Testis (tissue), 3 donors: ENCODE data around the gene SLC25A45. TPM values are rescaled to one million over a fixed set of nuclear protein-coding genes. Genes with fewer than 3 reads are reported as not detected.

Experiments
- DNase-seq: peaks from one replicate; pipeline ENCODE4 v3.0.0-alpha.2; 2019
- H3K27ac ChIP-seq, 2 donors: fragments of 200-600 bp; sonication (generic); one replicate each; pipeline ENCODE4 v1.5.1; 2019
- H3K27me3 ChIP-seq: fragments of 200-600 bp; sonication (generic); one replicate; pipeline ENCODE4 v1.5.1; 2019
- H3K36me3 ChIP-seq: fragments of 200-600 bp; sonication (generic); one replicate; pipeline ENCODE4 v1.5.1; 2017; ENCODE audit warnings: low read depth; ENCODE audit errors: missing control alignments
- H3K4me1 ChIP-seq: fragments of 200-600 bp; sonication (generic); one replicate; pipeline ENCODE4 v1.5.1; 2019
- H3K4me3 ChIP-seq, 2 donors: fragments of 200-600 bp; sonication (generic); one replicate each; pipeline ENCODE4 v1.5.1; 2017 to 2019
- H3K9me3 ChIP-seq: fragments of 200-600 bp; sonication (generic); one replicate; pipeline ENCODE4 v1.5.1; 2017
- CTCF ChIP-seq, 3 experiments: fragments of 450-650 bp in 2 of 3; fragments of 200-600 bp in 1 of 3; sonication (generic) in 1 of 3; IDR thresholded peaks; one replicate each; pipeline ENCODE4 v1.5.1; 2016 to 2019; ENCODE audit warnings: antibody characterized with exemption in 3 of 3, mild to moderate bottlenecking in 2 of 3, moderate library complexity in 1 of 3
- POLR2A ChIP-seq: fragments of 450-650 bp; IDR thresholded peaks from one replicate; pipeline ENCODE4 v1.6.1; 2017; ENCODE audit warnings: antibody characterized with exemption, mild to moderate bottlenecking, moderate library complexity
- WGBS, 2 donors: methylation state at CpG; one replicate each; pipeline ENCODE4 v1.1.5; 2018; 5-methylcytosine and 5-hydroxymethylcytosine counted together
- intact Hi-C: fragments of 100-400 bp; cut with DNase I; formaldehyde crosslinking; loops from one replicate; pipeline ENCODE4 v1.15.1; 2023; ENCODE audit warnings: low total_unique reads
- polyA plus RNA-seq: library from polyadenylated mRNA; stranded (reverse); fragments of 350-450 nt; fragmentation: Illumina TruSeq; extraction: RNeasy Lipid Tissue Mini Kit (QIAGEN cat#74804); gene quantifications from one replicate; pipeline ENCODE4 v1.2.3, GENCODE V29; 2014; ENCODE audit warnings: low read depth, low replicate concordance; ENCODE audit not compliant: insufficient read depth
- total RNA-seq, 2 donors: library from RNA; depleted of rRNA; stranded (reverse); fragments of >200 nt; gene quantifications; one replicate each; pipeline ENCODE4 v1.2.3, GENCODE V29; 2016

Gene SLC25A45
- total and polyA plus RNA-seq, 3 donors from 2014 or later = 8.0 to 10.6 (median 10.1) TPM

GRCh38 chr11:65417702-65418430, 35.4 kb upstream of the SLC25A45 start:
- Histone ChIP-seq H3K27ac (peak overlapping the region; percentile 94 to 96), H3K36me3 (no peaks in the 10 kb centered on the region), H3K9me3 (no peaks in the 10 kb centered on the region), H3K4me1 (peaks cover 61% of the 10 kb centered on the region), H3K27me3 (no peaks in the 10 kb centered on the region), H3K4me3 (peak overlapping the region in 1 of 2 donors; percentile 32)
- DNase-seq = peak; percentile 64
- intact Hi-C loops = no loop called here
- TF ChIP-seq POLR2A (no peak), CTCF (IDR thresholded peaks at IDR 0.05) (no peak)
- WGBS, 2 donors = 27 to 28% methylated on average over 19 of the region's 19 CpGs

- Histone ChIP-seq H3K9me3 (no peaks in the 10 kb centered on the region), H3K27ac (peak overlapping the region; percentile 94 to 96), H3K4me1 (peaks cover 61% of the 10 kb centered on the region), H3K36me3 (no peaks in the 10 kb centered on the region), H3K4me3 (no peak overlapping the region), H3K27me3 (no peaks in the 10 kb centered on the region)
- DNase-seq = peak; percentile 52
- intact Hi-C loops = no loop called here
- WGBS, 2 donors = 32 to 37% methylated on average over 12 to 14 of the region's 14 CpGs
- no peak for TF ChIP-seq CTCF (IDR thresholded peaks at IDR 0.05)
- no peak for TF ChIP-seq POLR2A
Measured at GRCh38 chr11:65416841-65417701, 34.6 kb upstream of the SLC25A45 start.

- WGBS, 2 donors = 0 to 18% methylated on average over 2 to 15 of the region's 18 CpGs
- Histone ChIP-seq H3K4me1 (peaks cover 58% of the 10 kb centered on the region), H3K9me3 (no peaks in the 10 kb centered on the region), H3K27ac (peak overlapping the region; percentile 94 to 96), H3K27me3 (no peaks in the 10 kb centered on the region), H3K4me3 (no peak overlapping the region), H3K36me3 (no peaks in the 10 kb centered on the region)
- intact Hi-C loops = no loop called here
- TF ChIP-seq POLR2A (no peak), CTCF (IDR thresholded peaks at IDR 0.05) (peak; percentile 97 to 99 (median 99))
- DNase-seq = peak; percentile 94
Measured at GRCh38 chr11:65416341-65416824, 33.9 kb upstream of the SLC25A45 start.

- no peaks in the 10 kb centered on the region for H3K9me3 ChIP-seq
- no peak overlapping the region for H3K4me3 ChIP-seq
- intact Hi-C loops = no loop called here
- TF ChIP-seq POLR2A (no peak), CTCF (IDR thresholded peaks at IDR 0.05) (no peak)
- no peaks in the 10 kb centered on the region for H3K36me3 ChIP-seq
- 64 to 78% methylated on average over 11 of the region's 11 CpGs for WGBS, 2 donors
- peak overlapping the region in 1 of 2 donors; percentile 96 for H3K27ac ChIP-seq
- peak; percentile 19 for DNase-seq
- H3K4me1 ChIP-seq = peaks cover 51% of the 10 kb centered on the region
- no peaks in the 10 kb centered on the region for H3K27me3 ChIP-seq
Measured at GRCh38 chr11:65415499-65416340, 33.3 kb upstream of the SLC25A45 start.
